CD8-positive, alpha-beta memory T cell (primary cell): ENCODE data around the gene GHRHR. TPM values are rescaled to one million over a fixed set of nuclear protein-coding genes. Genes with fewer than 3 reads are reported as not detected.
A peak's percentile ranks its signal among the peaks of the same experiment; 100 is the strongest.

ENCODE experiments used
- CTCF ChIA-PET: fragments of 350-600 bp; sonication (Branson Sonifier 250); formaldehyde crosslinking; loops from one replicate; lab custom pipeline; 2021; ENCODE audit warnings: antibody characterized with exemption; lab: Charles Lee
- POLR2A ChIA-PET: fragments of 350-600 bp; sonication (Branson Sonifier 250); formaldehyde crosslinking; loops from one replicate; lab custom pipeline; 2021; ENCODE audit warnings: antibody characterized with exemption; lab: Charles Lee
- DNase-seq, 5 donors: peaks; one replicate each; pipeline versions ENCODE4 v3.0.0 to v3.0.0-alpha.2; 2020 to 2022; ENCODE audit warnings: mixed read lengths in 1 of 5
- H3K27ac ChIP-seq: one replicate; pipeline ENCODE4 v1.7.0; 2013; ENCODE audit warnings: low read depth, mild to moderate bottlenecking, low read length, moderate library complexity
- H3K27me3 ChIP-seq: 2 replicates; pipeline ENCODE4 v1.7.0; 2013; ENCODE audit warnings: low read length, mild to moderate bottlenecking; ENCODE audit not compliant: insufficient read depth, poor library complexity, severe bottlenecking
- H3K36me3 ChIP-seq: 2 replicates; pipeline ENCODE4 v1.7.0; 2013; ENCODE audit warnings: mild to moderate bottlenecking, low read length, moderate library complexity; ENCODE audit not compliant: insufficient read depth
- H3K4me1 ChIP-seq: 2 replicates; pipeline ENCODE4 v1.7.0; 2013; ENCODE audit warnings: mild to moderate bottlenecking, low read length, moderate library complexity; ENCODE audit not compliant: insufficient read depth
- H3K4me3 ChIP-seq: 2 replicates; pipeline ENCODE4 v1.7.0; 2013; ENCODE audit warnings: mild to moderate bottlenecking, low read length
- H3K9me3 ChIP-seq: 2 replicates; pipeline ENCODE4 v1.7.0; 2013; ENCODE audit warnings: mild to moderate bottlenecking, low read length
- H3K27ac Mint-ChIP-seq, 8 donors: one replicate each; pipeline ENCODE4 v1.8.0; 2020 to 2021; ENCODE audit warnings: mixed read lengths in 8 of 8, mild to moderate bottlenecking in 6 of 8, inconsistent platforms in 3 of 8, moderate library complexity in 3 of 8
- H3K27me3 Mint-ChIP-seq, 2 donors: one replicate each; pipeline ENCODE4 v1.8.0; 2020 to 2021; ENCODE audit warnings: mixed read lengths in 2 of 2, mild to moderate bottlenecking in 1 of 2, moderate library complexity in 1 of 2
- H3K36me3 Mint-ChIP-seq, 3 donors: one replicate each; pipeline ENCODE4 v1.8.0; 2020 to 2021; ENCODE audit warnings: mixed read lengths in 3 of 3, inconsistent platforms in 1 of 3, mild to moderate bottlenecking in 1 of 3
- H3K4me1 Mint-ChIP-seq, 3 donors: one replicate each; pipeline ENCODE4 v1.8.0; 2020 to 2021; ENCODE audit warnings: mixed read lengths in 3 of 3, inconsistent platforms in 1 of 3, mild to moderate bottlenecking in 1 of 3
- H3K4me3 Mint-ChIP-seq, 7 donors: one replicate each; pipeline ENCODE4 v1.8.0; 2020 to 2021; ENCODE audit warnings: mixed read lengths in 7 of 7, mild to moderate bottlenecking in 6 of 7, moderate library complexity in 4 of 7, inconsistent platforms in 2 of 7
- H3K9me3 Mint-ChIP-seq, 5 donors: one replicate each; pipeline ENCODE4 v1.8.0; 2020 to 2022; ENCODE audit warnings: mixed read lengths in 5 of 5, mild to moderate bottlenecking in 3 of 5, moderate library complexity in 2 of 5, inconsistent platforms in 1 of 5
- polyA plus RNA-seq: library from polyadenylated mRNA; unstranded; fragments of 300-500 nt; fragmentation: Illumina TruSeq; gene quantifications from one replicate; pipeline ENCODE4 v1.2.3, GENCODE V29; 2021
- total RNA-seq, 2 experiments: library from RNA; stranded (reverse); gene quantifications; one replicate each; pipeline ENCODE4 v1.2.3, GENCODE V29; 2021

GHRHR gene
- total and polyA plus RNA-seq, 3 experiments from 2014 or later = not detected

- H3K4me3 ChIP-seq = no peak overlapping the region
- CTCF ChIA-PET = interaction anchor here (1.1 kb wide), 1 partner anchor 18 kb away, joined by 3 read pairs; no protein-coding TSS in a partner anchor
Measured at GRCh38 chr7:30965372-30965771, 1.6 kb downstream of the GHRHR start.

GRCh38 chr7:30965883-30966282 lies 2.1 kb downstream of the GHRHR start:
- peaks cover 4 to 16% of the 10 kb centered on the region in 2 donors for H3K27me3 Mint-ChIP-seq
- POLR2A ChIA-PET = no interaction called here
- H3K27ac Mint-ChIP-seq = no peak overlapping the region
- Histone ChIP-seq H3K27ac (no peak overlapping the region), H3K9me3 (no peaks in the 10 kb centered on the region), H3K27me3 (no peaks in the 10 kb centered on the region), H3K4me3 (no peak overlapping the region), H3K4me1 (no peaks in the 10 kb centered on the region), H3K36me3 (no peaks in the 10 kb centered on the region)
- DNase-seq = no peak
- H3K36me3 Mint-ChIP-seq = no peaks in the 10 kb centered on the region
- H3K9me3 Mint-ChIP-seq = no peaks in the 10 kb centered on the region
- CTCF ChIA-PET = interaction anchor here (1.1 kb wide), 1 partner anchor 18 kb away, joined by 3 read pairs; no protein-coding TSS in a partner anchor
- H3K4me1 Mint-ChIP-seq = no peaks in the 10 kb centered on the region
- H3K4me3 Mint-ChIP-seq = no peak overlapping the region

More at GRCh38 chr7:30965372-30965771, 1.6 kb downstream of the GHRHR start:
- H3K27me3 ChIP-seq = no peaks in the 10 kb centered on the region
- no peak overlapping the region for H3K27ac ChIP-seq
- no peaks in the 10 kb centered on the region for H3K36me3 ChIP-seq
- H3K4me1 ChIP-seq = no peaks in the 10 kb centered on the region
- H3K4me3 Mint-ChIP-seq = no peak overlapping the region
- peaks cover 4 to 14% of the 10 kb centered on the region in 2 donors for H3K27me3 Mint-ChIP-seq
- no peaks in the 10 kb centered on the region for H3K36me3 Mint-ChIP-seq
- H3K27ac Mint-ChIP-seq = no peak overlapping the region
- no peak for DNase-seq
- H3K9me3 ChIP-seq = no peaks in the 10 kb centered on the region
- no peaks in the 10 kb centered on the region for H3K9me3 Mint-ChIP-seq
- H3K4me1 Mint-ChIP-seq = no peaks in the 10 kb centered on the region
- POLR2A ChIA-PET = no interaction called here

GRCh38 chr7:30968294-30968693 lies 4.5 kb downstream of the GHRHR start:
- no peaks in the 10 kb centered on the region for H3K27me3 ChIP-seq
- no peak overlapping the region for H3K27ac ChIP-seq
- no peaks in the 10 kb centered on the region for H3K36me3 ChIP-seq
- no peaks in the 10 kb centered on the region for H3K4me1 ChIP-seq
- Mint-ChIP-seq H3K36me3 (no peaks in the 10 kb centered on the region), H3K9me3 (no peaks in the 10 kb centered on the region), H3K4me3 (no peak overlapping the region), H3K27ac (no peak overlapping the region), H3K27me3 (peaks cover 10 to 40% of the 10 kb centered on the region in 2 donors), H3K4me1 (no peaks in the 10 kb centered on the region)
- no peaks in the 10 kb centered on the region for H3K9me3 ChIP-seq
- H3K4me3 ChIP-seq = no peak overlapping the region
- CTCF ChIA-PET = interaction anchor here (1.8 kb wide), 1 partner anchor 15 kb away, joined by 6 read pairs; no protein-coding TSS in a partner anchor
- POLR2A ChIA-PET = no interaction called here
- no peak for DNase-seq

- no peaks in the 10 kb centered on the region for H3K9me3 ChIP-seq
- POLR2A ChIA-PET = no interaction called here
- H3K4me3 ChIP-seq = no peak overlapping the region
- no peaks in the 10 kb centered on the region for H3K27me3 ChIP-seq
- no peaks in the 10 kb centered on the region for H3K4me1 Mint-ChIP-seq
- no peaks in the 10 kb centered on the region for H3K36me3 ChIP-seq
- H3K9me3 Mint-ChIP-seq = no peaks in the 10 kb centered on the region
- no peaks in the 10 kb centered on the region for H3K36me3 Mint-ChIP-seq
- H3K27ac ChIP-seq = no peak overlapping the region
- no peak overlapping the region for H3K4me3 Mint-ChIP-seq
- H3K4me1 ChIP-seq = no peaks in the 10 kb centered on the region
- no peak overlapping the region for H3K27ac Mint-ChIP-seq
- H3K27me3 Mint-ChIP-seq = peaks cover 10 to 43% of the 10 kb centered on the region in 2 donors
- CTCF ChIA-PET = no interaction called here
- DNase-seq = no peak
Measured at GRCh38 chr7:30968747-30969603, 5.2 kb downstream of the GHRHR start.

- no peaks in the 10 kb centered on the region for H3K36me3 ChIP-seq
- Mint-ChIP-seq H3K4me3 (no peak overlapping the region), H3K27ac (no peak overlapping the region), H3K27me3 (peaks cover 10 to 43% of the 10 kb centered on the region in 2 donors), H3K4me1 (no peaks in the 10 kb centered on the region), H3K9me3 (no peaks in the 10 kb centered on the region), H3K36me3 (no peaks in the 10 kb centered on the region)
- H3K4me1 ChIP-seq = no peaks in the 10 kb centered on the region
- no peak overlapping the region for H3K27ac ChIP-seq
- no peak overlapping the region for H3K4me3 ChIP-seq
- H3K27me3 ChIP-seq = no peaks in the 10 kb centered on the region
- ChIA-PET POLR2A (no interaction called here), CTCF (no interaction called here)
- H3K9me3 ChIP-seq = no peaks in the 10 kb centered on the region
- no peak for DNase-seq
Measured at GRCh38 chr7:30969604-30969970, 5.8 kb downstream of the GHRHR start.

- H3K9me3 Mint-ChIP-seq = no peaks in the 10 kb centered on the region
- no peaks in the 10 kb centered on the region for H3K4me1 ChIP-seq
- POLR2A ChIA-PET = no interaction called here
- H3K27ac ChIP-seq = no peak overlapping the region
- H3K36me3 Mint-ChIP-seq = no peaks in the 10 kb centered on the region
- H3K27me3 ChIP-seq = no peaks in the 10 kb centered on the region
- H3K9me3 ChIP-seq = no peaks in the 10 kb centered on the region
- no peak for DNase-seq
- H3K4me1 Mint-ChIP-seq = no peaks in the 10 kb centered on the region
- no peak overlapping the region for H3K4me3 Mint-ChIP-seq
- H3K27ac Mint-ChIP-seq = no peak overlapping the region
- peaks cover 10 to 43% of the 10 kb centered on the region in 2 donors for H3K27me3 Mint-ChIP-seq
- CTCF ChIA-PET = no interaction called here
- no peaks in the 10 kb centered on the region for H3K36me3 ChIP-seq
- H3K4me3 ChIP-seq = no peak overlapping the region
Measured at GRCh38 chr7:30970074-30970473, 6.3 kb downstream of the GHRHR start.

GRCh38 chr7:30970594-30971094 lies 6.9 kb downstream of the GHRHR start:
- no peak for DNase-seq
- no peak overlapping the region for H3K4me3 ChIP-seq
- Mint-ChIP-seq H3K27ac (no peak overlapping the region), H3K27me3 (peaks cover 10 to 44% of the 10 kb centered on the region in 2 donors), H3K4me3 (peak overlapping the region in 1 of 7 donors; percentile 76), H3K4me1 (no peaks in the 10 kb centered on the region), H3K36me3 (no peaks in the 10 kb centered on the region), H3K9me3 (no peaks in the 10 kb centered on the region)
- H3K36me3 ChIP-seq = no peaks in the 10 kb centered on the region
- H3K27ac ChIP-seq = no peak overlapping the region
- H3K27me3 ChIP-seq = no peaks in the 10 kb centered on the region
- POLR2A ChIA-PET = no interaction called here
- no peaks in the 10 kb centered on the region for H3K9me3 ChIP-seq
- CTCF ChIA-PET = no interaction called here
- no peaks in the 10 kb centered on the region for H3K4me1 ChIP-seq

- H3K9me3 Mint-ChIP-seq = no peaks in the 10 kb centered on the region
- Histone ChIP-seq H3K9me3 (no peaks in the 10 kb centered on the region), H3K27ac (no peak overlapping the region), H3K4me1 (no peaks in the 10 kb centered on the region), H3K36me3 (no peaks in the 10 kb centered on the region), H3K27me3 (no peaks in the 10 kb centered on the region), H3K4me3 (no peak overlapping the region)
- H3K4me1 Mint-ChIP-seq = no peaks in the 10 kb centered on the region
- no peak overlapping the region for H3K27ac Mint-ChIP-seq
- no peak overlapping the region for H3K4me3 Mint-ChIP-seq
- peaks cover 8 to 45% of the 10 kb centered on the region in 2 donors for H3K27me3 Mint-ChIP-seq
- no peaks in the 10 kb centered on the region for H3K36me3 Mint-ChIP-seq
- ChIA-PET CTCF (no interaction called here), POLR2A (no interaction called here)
- DNase-seq = no peak
Measured at GRCh38 chr7:30971440-30971839, 7.7 kb downstream of the GHRHR start.
